Progenitor cell of endocrine pancreas (in vitro differentiated cells): ENCODE results near the gene PIMREG. TPM values are rescaled to one million over a fixed set of nuclear protein-coding genes. Genes with fewer than 3 reads are reported as not detected.

Experiments
- DNase-seq: peaks from one replicate; pipeline ENCODE4 v3.0.0; 2021; ENCODE audit warnings: low spot score; ENCODE audit not compliant: unreplicated experiment
- H3K27ac Mint-ChIP-seq: 2 replicates; pipeline ENCODE4 v1.8.0; 2021; ENCODE audit warnings: mild to moderate bottlenecking, moderate library complexity, mixed read lengths
- H3K27me3 Mint-ChIP-seq: 2 replicates; pipeline ENCODE4 v1.8.0; 2021; ENCODE audit warnings: mixed read lengths
- H3K36me3 Mint-ChIP-seq: 2 replicates; pipeline ENCODE4 v1.8.0; 2022; ENCODE audit warnings: mixed read lengths; ENCODE audit not compliant: insufficient read depth
- H3K4me1 Mint-ChIP-seq: 2 replicates; pipeline ENCODE4 v1.8.0; 2021; ENCODE audit warnings: low read depth, mixed read lengths
- H3K4me3 Mint-ChIP-seq: 2 replicates; pipeline ENCODE4 v1.8.0; 2021; ENCODE audit warnings: low read depth, mild to moderate bottlenecking, moderate library complexity, mixed read lengths
- H3K9me3 Mint-ChIP-seq: 2 replicates; pipeline ENCODE4 v1.8.0; 2021; ENCODE audit warnings: low read depth, mixed read lengths
- total RNA-seq: library from RNA; stranded (reverse); gene quantifications from 2 replicates; pipeline ENCODE4 v1.2.1, GENCODE V29; 2021
- TF ChIP-seq, protein P1 (sequence below): fragments of 200-600 bp; sonication (generic); IDR thresholded peaks from one replicate; pipeline ENCODE4 v1.5.0; 2021; ENCODE audit warnings: antibody characterized with exemption, mild to moderate bottlenecking; ENCODE audit not compliant: unreplicated experiment

Gene PIMREG
- total RNA-seq, 1 donor from 2014 or later: 13.8 TPM

DNA sequence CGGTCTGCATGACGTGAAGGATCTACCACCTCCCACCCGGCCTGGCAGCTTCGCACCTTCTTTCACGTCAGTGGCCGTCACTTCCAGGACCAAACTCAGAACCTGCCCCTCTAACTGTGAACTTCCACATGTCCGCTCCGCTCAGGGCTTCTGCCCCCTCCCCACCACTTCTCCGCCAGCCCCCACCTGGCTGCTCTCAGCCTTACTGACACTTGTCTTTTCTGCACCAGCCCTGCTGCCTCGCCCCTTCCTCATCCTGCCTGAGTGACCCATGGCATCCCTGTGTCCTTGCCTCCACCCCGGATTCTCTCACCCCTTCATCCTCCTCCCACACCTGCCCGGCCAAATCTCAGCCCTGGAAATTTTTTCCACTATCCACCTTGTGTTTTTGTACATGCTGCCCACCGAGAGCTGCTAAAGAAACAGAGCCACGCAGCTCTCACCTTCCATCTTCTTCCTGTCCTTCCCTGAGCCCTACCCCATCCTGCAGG is 14.2 kb downstream of the PIMREG start:
- Mint-ChIP-seq H3K4me1 (peaks cover 3% of the 10 kb centered on the region), H3K27ac (no peak overlapping the region), H3K9me3 (no peaks in the 10 kb centered on the region), H3K36me3 (peaks cover 2% of the 10 kb centered on the region), H3K4me3 (no peak overlapping the region), H3K27me3 (peaks cover 15% of the 10 kb centered on the region)
- no peak for DNase-seq
- TF ChIP-seq, protein P1, sequence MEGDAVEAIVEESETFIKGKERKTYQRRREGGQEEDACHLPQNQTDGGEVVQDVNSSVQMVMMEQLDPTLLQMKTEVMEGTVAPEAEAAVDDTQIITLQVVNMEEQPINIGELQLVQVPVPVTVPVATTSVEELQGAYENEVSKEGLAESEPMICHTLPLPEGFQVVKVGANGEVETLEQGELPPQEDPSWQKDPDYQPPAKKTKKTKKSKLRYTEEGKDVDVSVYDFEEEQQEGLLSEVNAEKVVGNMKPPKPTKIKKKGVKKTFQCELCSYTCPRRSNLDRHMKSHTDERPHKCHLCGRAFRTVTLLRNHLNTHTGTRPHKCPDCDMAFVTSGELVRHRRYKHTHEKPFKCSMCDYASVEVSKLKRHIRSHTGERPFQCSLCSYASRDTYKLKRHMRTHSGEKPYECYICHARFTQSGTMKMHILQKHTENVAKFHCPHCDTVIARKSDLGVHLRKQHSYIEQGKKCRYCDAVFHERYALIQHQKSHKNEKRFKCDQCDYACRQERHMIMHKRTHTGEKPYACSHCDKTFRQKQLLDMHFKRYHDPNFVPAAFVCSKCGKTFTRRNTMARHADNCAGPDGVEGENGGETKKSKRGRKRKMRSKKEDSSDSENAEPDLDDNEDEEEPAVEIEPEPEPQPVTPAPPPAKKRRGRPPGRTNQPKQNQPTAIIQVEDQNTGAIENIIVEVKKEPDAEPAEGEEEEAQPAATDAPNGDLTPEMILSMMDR: no peak

DNA sequence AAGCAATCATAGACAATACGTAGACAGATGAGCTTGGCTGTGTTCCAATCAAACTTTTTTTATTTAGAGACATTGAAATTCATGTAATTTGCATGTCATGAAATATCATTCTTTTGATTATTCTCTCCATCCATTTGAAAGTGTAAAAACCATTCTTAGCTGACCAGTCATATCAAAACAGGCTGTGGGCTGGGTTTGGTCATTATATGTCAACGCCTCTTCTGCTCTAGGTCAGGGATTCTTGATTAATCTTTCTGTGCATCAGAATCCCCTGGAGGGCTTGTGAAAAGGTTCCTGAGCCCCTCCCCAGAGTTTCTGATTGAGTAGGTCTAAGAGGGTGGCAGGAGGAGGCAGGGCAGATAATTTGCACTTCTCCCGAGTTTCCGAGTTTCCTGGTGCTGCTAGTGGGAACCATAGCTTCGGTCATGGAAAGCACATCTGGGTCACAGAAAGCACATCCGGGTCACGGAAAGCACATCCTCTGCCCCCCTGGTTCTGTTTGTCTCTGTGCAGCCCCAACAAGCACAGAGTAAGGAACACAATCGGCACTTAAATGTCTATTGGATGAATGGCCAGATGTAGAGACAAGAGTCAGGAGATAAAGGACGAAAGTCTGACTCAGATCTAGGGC is 16.4 kb downstream of the PIMREG start:
- Mint-ChIP-seq H3K27me3 (peaks cover 5% of the 10 kb centered on the region), H3K4me3 (no peak overlapping the region), H3K9me3 (no peaks in the 10 kb centered on the region), H3K27ac (no peak overlapping the region), H3K36me3 (peaks cover 2% of the 10 kb centered on the region), H3K4me1 (peaks cover 3% of the 10 kb centered on the region)
- TF ChIP-seq, protein P1: no peak
- no peak for DNase-seq

DNA sequence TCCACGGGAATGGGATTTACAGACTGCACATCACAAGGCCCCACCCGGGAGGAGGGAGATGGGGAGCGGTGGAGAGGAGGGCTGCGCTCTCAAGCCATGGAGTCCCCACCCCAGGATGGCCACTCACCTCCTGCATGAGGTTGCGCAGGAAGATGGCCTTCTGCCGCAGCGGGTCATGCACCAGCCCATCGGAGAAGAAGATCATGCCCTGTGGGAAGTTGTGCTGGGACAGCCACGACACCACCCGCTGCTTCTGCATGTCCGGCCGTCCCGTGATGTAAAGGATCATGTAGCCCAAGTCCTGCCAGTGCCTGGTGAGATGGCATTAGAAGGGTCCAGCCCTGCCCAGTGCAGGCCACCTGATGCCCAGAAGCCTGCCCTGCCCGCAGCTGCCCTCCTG is 17.0 kb downstream of the PIMREG start:
- H3K9me3 Mint-ChIP-seq: no peaks in the 10 kb centered on the region
- H3K4me3 Mint-ChIP-seq: no peak overlapping the region
- H3K4me1 Mint-ChIP-seq: peaks cover 3% of the 10 kb centered on the region
- TF ChIP-seq, protein P1: no peak
- H3K36me3 Mint-ChIP-seq: peaks cover 2% of the 10 kb centered on the region
- H3K27ac Mint-ChIP-seq: no peak overlapping the region
- DNase-seq: no peak
- H3K27me3 Mint-ChIP-seq: peaks cover 5% of the 10 kb centered on the region

DNA sequence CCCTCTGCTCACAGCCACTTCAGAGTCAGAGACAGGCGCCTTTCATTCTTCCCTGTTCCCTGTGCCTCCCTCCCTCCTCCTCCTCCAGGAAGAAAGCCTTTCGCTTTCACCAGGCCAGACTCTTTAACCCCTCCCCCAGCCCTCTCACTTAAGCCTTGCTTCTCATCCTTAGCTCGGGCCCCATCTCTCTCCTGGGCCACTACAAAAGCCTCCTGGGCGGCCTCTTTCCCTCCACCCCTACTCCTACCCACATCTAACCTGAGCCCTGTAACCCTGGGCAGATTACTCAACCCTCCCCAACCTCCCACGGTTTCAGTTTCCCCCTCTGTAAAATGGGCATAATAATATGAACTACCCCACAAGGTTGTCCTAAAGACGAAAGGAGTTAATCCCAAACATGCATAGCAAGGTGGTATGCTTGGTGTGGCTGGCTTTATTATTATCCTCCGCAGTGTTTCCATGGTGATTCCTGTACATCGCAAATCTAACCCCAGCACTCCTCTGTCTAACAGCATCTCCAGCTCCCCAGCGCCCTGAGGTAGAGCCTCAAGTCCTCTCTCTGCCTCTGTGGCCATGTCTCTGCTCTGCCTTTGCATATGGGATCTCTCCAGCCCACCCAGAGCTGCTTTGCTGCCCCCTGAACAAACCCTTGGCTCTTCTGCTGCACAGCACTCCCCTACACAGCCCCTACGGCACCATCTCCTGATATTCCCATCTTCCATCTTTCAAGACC is 17.7 kb downstream of the PIMREG start:
- Mint-ChIP-seq H3K4me3 (no peak overlapping the region), H3K27ac (no peak overlapping the region), H3K9me3 (peaks cover 3% of the 10 kb centered on the region), H3K27me3 (no peaks in the 10 kb centered on the region), H3K36me3 (peaks cover 6% of the 10 kb centered on the region), H3K4me1 (no peaks in the 10 kb centered on the region)
- TF ChIP-seq, protein P1: no peak
- DNase-seq: no peak

DNA sequence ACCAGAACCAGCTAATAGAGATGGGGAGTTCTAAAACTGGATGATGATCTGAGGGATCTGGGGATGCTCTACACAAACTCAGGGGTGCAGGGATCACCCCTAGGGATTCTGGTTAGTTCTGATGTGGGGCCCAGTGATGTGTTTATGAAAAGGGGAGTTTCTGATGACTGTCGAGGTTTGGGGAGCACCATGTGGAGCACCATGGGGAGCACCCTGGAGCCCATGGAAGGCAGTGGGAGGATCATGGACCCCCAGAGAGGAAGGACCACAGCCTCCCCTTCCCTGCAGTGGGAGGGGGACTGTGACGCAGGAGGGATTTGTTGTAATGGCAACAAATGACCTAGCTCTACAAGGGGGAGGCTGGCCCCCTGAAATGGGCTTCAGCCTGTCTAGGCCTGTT is 18.4 kb downstream of the PIMREG start:
- no peak overlapping the region for H3K4me3 Mint-ChIP-seq
- no peaks in the 10 kb centered on the region for H3K27me3 Mint-ChIP-seq
- peaks cover 3% of the 10 kb centered on the region for H3K9me3 Mint-ChIP-seq
- H3K27ac Mint-ChIP-seq: no peak overlapping the region
- TF ChIP-seq, protein P1: no peak
- no peak for DNase-seq
- H3K4me1 Mint-ChIP-seq: no peaks in the 10 kb centered on the region
- peaks cover 6% of the 10 kb centered on the region for H3K36me3 Mint-ChIP-seq
